ENCODE measurements around the gene TSEN2.

DNA sequence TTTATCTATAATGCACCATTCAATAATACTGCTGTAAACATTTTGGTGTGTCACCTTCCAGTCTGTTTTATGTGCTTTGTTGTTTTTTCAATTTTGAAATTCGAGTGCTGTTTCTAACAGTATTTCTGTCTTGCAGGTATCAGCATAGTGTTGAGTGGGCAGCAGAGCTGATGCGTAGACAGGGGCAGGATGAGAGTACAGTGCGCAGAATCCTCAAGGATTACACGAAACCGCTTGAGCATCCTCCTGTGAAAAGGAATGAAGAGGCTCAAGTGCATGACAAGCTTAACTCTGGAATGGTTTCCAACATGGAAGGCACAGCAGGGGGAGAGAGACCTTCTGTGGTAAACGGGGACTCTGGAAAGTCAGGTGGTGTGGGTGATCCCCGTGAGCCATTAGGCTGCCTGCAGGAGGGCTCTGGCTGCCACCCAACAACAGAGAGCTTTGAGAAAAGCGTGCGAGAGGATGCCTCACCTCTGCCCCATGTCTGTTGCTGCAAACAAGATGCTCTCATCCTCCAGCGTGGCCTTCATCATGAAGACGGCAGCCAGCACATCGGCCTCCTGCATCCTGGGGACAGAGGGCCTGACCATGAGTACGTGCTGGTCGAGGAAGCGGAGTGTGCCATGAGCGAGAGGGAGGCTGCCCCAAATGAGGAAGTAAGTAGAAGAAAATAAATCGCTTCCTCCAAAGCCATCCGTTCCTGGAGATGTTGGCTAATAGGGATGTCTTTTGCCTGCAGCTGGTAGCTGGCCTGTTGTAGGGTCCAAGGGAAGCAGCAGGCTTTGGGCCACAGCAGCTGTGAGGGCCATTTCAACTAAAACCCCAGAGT is 19.1 kb downstream of the TSEN2 start:
- TF ChIP-seq, protein P1, sequence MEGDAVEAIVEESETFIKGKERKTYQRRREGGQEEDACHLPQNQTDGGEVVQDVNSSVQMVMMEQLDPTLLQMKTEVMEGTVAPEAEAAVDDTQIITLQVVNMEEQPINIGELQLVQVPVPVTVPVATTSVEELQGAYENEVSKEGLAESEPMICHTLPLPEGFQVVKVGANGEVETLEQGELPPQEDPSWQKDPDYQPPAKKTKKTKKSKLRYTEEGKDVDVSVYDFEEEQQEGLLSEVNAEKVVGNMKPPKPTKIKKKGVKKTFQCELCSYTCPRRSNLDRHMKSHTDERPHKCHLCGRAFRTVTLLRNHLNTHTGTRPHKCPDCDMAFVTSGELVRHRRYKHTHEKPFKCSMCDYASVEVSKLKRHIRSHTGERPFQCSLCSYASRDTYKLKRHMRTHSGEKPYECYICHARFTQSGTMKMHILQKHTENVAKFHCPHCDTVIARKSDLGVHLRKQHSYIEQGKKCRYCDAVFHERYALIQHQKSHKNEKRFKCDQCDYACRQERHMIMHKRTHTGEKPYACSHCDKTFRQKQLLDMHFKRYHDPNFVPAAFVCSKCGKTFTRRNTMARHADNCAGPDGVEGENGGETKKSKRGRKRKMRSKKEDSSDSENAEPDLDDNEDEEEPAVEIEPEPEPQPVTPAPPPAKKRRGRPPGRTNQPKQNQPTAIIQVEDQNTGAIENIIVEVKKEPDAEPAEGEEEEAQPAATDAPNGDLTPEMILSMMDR (IDR thresholded peaks at IDR 0.05) = no peak
- TF ChIP-seq, protein P2, sequence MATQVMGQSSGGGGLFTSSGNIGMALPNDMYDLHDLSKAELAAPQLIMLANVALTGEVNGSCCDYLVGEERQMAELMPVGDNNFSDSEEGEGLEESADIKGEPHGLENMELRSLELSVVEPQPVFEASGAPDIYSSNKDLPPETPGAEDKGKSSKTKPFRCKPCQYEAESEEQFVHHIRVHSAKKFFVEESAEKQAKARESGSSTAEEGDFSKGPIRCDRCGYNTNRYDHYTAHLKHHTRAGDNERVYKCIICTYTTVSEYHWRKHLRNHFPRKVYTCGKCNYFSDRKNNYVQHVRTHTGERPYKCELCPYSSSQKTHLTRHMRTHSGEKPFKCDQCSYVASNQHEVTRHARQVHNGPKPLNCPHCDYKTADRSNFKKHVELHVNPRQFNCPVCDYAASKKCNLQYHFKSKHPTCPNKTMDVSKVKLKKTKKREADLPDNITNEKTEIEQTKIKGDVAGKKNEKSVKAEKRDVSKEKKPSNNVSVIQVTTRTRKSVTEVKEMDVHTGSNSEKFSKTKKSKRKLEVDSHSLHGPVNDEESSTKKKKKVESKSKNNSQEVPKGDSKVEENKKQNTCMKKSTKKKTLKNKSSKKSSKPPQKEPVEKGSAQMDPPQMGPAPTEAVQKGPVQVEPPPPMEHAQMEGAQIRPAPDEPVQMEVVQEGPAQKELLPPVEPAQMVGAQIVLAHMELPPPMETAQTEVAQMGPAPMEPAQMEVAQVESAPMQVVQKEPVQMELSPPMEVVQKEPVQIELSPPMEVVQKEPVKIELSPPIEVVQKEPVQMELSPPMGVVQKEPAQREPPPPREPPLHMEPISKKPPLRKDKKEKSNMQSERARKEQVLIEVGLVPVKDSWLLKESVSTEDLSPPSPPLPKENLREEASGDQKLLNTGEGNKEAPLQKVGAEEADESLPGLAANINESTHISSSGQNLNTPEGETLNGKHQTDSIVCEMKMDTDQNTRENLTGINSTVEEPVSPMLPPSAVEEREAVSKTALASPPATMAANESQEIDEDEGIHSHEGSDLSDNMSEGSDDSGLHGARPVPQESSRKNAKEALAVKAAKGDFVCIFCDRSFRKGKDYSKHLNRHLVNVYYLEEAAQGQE (IDR thresholded peaks at IDR 0.05; ENCODE audit: insufficient read depth in 1 of 2, low read depth in 2 of 2, low read length in 1 of 2) = no peak
